Adrenal gland (tissue), 12 donors: Measurements from ENCODE around the gene PUS7. TPM values are rescaled to one million over a fixed set of nuclear protein-coding genes. Genes with fewer than 3 reads are reported as not detected.

ENCODE experiments used
- DNase-seq, 7 donors: peaks; one replicate each; pipeline ENCODE4 v3.0.0-alpha.2; 2019 to 2020
- H3K27ac ChIP-seq, 5 donors: fragments of 200-600 bp; sonication (generic) in 4 of 5; 1 replicate in 3 of 5; 2 replicates in 2 of 5; pipeline versions ENCODE4 v1.5.1 to v1.8.0; 2016 to 2020; ENCODE audit warnings: mild to moderate bottlenecking in 1 of 5
- H3K27me3 ChIP-seq: fragments of 200-600 bp; 2 replicates; pipeline ENCODE4 v1.8.0; 2021
- H3K36me3 ChIP-seq, 2 donors: fragments of 200-600 bp; replicated peaks in 1 of 2; 1 replicate in 1 of 2; 2 replicates in 1 of 2; pipeline versions ENCODE4 v1.5.1 to v1.8.0; 2018 to 2022
- H3K4me1 ChIP-seq, 2 donors: fragments of 200-600 bp; replicated peaks in 1 of 2; 1 replicate in 1 of 2; 2 replicates in 1 of 2; pipeline versions ENCODE4 v1.5.1 to v1.8.0; 2018 to 2021
- H3K4me3 ChIP-seq, 4 donors: fragments of 200-600 bp; sonication (generic) in 3 of 4; one replicate each; pipeline ENCODE4 v1.5.1; 2016 to 2018
- H3K9me3 ChIP-seq, 3 donors: fragments of 200-600 bp; sonication (generic) in 1 of 3; replicated peaks in 1 of 3; 1 replicate in 2 of 3; 2 replicates in 1 of 3; pipeline versions ENCODE4 v1.5.1 to v1.8.0; 2016 to 2021
- CTCF ChIP-seq, 6 experiments: fragments of 450-650 bp in 4 of 6; fragments of 200-600 bp in 2 of 6; sonication (generic) in 1 of 6; IDR thresholded peaks; 1 replicate in 5 of 6; 2 replicates in 1 of 6; pipeline versions ENCODE4 v1.5.1 to v1.8.0; 2016 to 2021; ENCODE audit warnings: antibody characterized with exemption in 6 of 6, mild to moderate bottlenecking in 2 of 6, moderate library complexity in 1 of 6
- POLR2A ChIP-seq, 2 donors: fragments of 450-650 bp; IDR thresholded peaks; one replicate each; pipeline ENCODE4 v1.6.1; 2017; ENCODE audit warnings: antibody characterized with exemption in 2 of 2, mild to moderate bottlenecking in 2 of 2, moderate library complexity in 1 of 2
- WGBS, 4 donors: extraction: QIAGEN DNeasy Blood & Tissue Kit in 2 of 4; methylation state at CpG; one replicate each; pipeline versions ENCODE4 v1.1.5 to v1.1.7; 2013 to 2017; 5-methylcytosine and 5-hydroxymethylcytosine counted together
- intact Hi-C, 2 donors: fragments of 100-400 bp; cut with DNase I; formaldehyde crosslinking; loops; one replicate each; pipeline versions ENCODE4 v1.14.1 to v1.15.0; 2022 to 2023
- polyA plus RNA-seq, 3 donors: library from polyadenylated mRNA; stranded (reverse); fragments of 200-250 nt in 2 of 3; fragments of 350-450 nt in 1 of 3; fragmentation: Illumina TruSeq in 1 of 3; extraction: RNeasy Lipid Tissue Mini Kit (QIAGEN cat#74804) in 1 of 3; gene quantifications; one replicate each; pipeline ENCODE4 v1.2.3, GENCODE V29; 2013 to 2014
- total RNA-seq, 9 donors: library from RNA; depleted of rRNA in 4 of 9; stranded (reverse); fragments of >200 nt in 4 of 9; fragments of 120-200 nt in 1 of 9; fragmentation: NEBNext Ultra II Directional in 1 of 9; extraction: Animal tissue kit (Norgen Biotek cat#: 25700) in 1 of 9; gene quantifications; one replicate each; pipeline versions ENCODE4 v1.1.0 to v1.2.4, GENCODE V29; 2013 to 2023
- donor health status: healthy with polysubstance abuse.
- donor health status: Bipolar disorder and iron deficiency.
- donor health status: DM: yes; HTN: yes; CAD: no.
- donor health status: DM: no; HTN: no; CAD: no.
- donor health status: DM: no; HTN: no; CAD: no.
- donor health status: DM: yes; HTN: yes; CAD: no.

Gene PUS7
- total and polyA plus RNA-seq, 12 donors, result 2.6 to 15.3 (median 6.0) TPM

GRCh38 chr7:105559926-105560325 is 37.9 kb upstream of the PUS7 start:
- H3K4me3 ChIP-seq, result no peak overlapping the region
- WGBS, 4 donors, result 88 to 100% (median 95%) methylated on average over 1 of the region's 1 CpG
- H3K27me3 ChIP-seq, result no peaks in the 10 kb centered on the region
- intact Hi-C loops, result no loop called here
- no peaks in the 10 kb centered on the region for H3K4me1 ChIP-seq
- TF ChIP-seq CTCF (IDR thresholded peaks at IDR 0.05) (no peak), POLR2A (IDR thresholded peaks at IDR 0.05) (no peak)
- H3K36me3 ChIP-seq, result peaks cover 0 to 65% of the 10 kb centered on the region in 2 donors
- DNase-seq, result no peak
- no peak overlapping the region for H3K27ac ChIP-seq
- no peaks in the 10 kb centered on the region for H3K9me3 ChIP-seq

DNA sequence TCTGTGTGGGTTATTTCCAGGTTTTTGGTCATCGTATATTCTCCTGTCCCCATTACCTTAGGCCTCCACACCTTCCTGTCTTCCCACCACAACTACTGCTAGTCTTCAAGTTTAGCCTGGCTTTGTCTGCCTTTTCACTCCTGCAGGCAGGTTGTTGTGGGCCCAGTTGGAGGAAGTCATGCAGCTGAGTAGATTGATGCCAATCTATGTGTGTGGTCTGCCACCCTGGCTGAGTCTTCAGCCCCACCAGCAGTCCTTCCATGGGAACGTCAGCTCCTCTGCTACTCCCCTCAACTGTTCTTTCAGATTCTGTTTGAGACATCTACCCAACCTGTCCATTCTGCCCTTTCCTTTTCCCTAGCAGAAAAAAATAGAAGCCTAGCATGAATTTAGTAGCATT is 16.3 kb upstream of the PUS7 start:
- TF ChIP-seq CTCF (IDR thresholded peaks at IDR 0.05), result no peak
- TF ChIP-seq POLR2A (IDR thresholded peaks at IDR 0.05), result no peak
- no peaks in the 10 kb centered on the region for H3K27me3 ChIP-seq
- no peak overlapping the region for H3K27ac ChIP-seq
- 62 to 85% (median 72%) methylated on average over 2 of the region's 2 CpGs for WGBS, 4 donors
- no peak overlapping the region for H3K4me3 ChIP-seq
- H3K4me1 ChIP-seq, result peaks cover 1 to 7% of the 10 kb centered on the region in 2 donors
- no peaks in the 10 kb centered on the region for H3K9me3 ChIP-seq
- peaks cover 0 to 69% of the 10 kb centered on the region in 2 donors for H3K36me3 ChIP-seq
- no peak for DNase-seq
- intact Hi-C loops, result no loop called here

DNA sequence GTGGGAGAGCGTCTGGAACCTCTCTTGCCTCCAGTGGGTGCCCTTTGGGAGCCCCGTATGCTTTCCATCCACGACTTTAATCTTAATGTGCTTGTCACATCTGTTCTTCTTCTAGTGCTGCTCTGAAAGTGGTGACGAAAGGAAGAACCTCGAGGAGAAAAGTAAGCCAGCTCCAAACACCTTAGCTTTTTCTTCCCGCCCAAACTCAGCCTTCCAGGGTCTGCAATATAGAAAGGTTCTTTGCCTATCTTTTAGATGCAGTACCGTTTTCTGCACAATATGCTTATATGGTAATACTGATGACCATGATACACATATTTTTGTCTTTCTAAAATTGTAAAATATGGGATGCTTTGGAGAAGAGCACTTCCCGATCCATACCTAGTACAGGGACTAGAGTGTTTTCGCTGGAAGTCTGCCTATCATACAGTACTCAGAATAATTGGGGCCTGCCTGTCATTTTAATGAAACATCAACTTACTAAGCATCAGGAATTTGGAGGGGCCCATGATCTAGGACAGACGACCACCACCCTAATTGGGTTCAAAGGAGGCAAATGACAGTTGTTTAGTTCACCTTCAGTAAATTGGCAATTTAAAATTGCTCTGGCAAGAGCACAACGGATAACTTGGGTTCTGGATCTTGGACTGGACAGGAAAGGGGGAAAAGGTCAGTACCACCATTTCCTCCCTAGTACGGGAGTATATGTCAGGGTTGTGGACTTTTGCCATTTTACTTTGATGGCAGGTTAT is 10.8 kb upstream of the PUS7 start:
- intact Hi-C loops, result no loop called here

GRCh38 chr7:105531792-105532671 is 10.0 kb upstream of the PUS7 start, which contains the start of gene RINT1:
TSS of gene RINT1 (plus strand) at chr7:105532201. CDS start at chr7:105532316, 115 bp downstream.
- peak; percentile 89 to 96 (median 92) for DNase-seq
- H3K27ac ChIP-seq, result peak within 1 kb of the TSS; percentile 26 to 86 (median 81)
- peak within 1 kb of the TSS; percentile 66 to 98 (median 93) for H3K4me3 ChIP-seq
- intact Hi-C loops, result no loop called here
- H3K36me3 ChIP-seq, result peaks cover 0 to 12% of the 10 kb centered on the region in 2 donors
- peak; percentile 33 to 56 (median 50) for TF ChIP-seq CTCF (IDR thresholded peaks at IDR 0.05)
- TF ChIP-seq POLR2A (IDR thresholded peaks at IDR 0.05), result peak; percentile 82 to 92
- WGBS, 4 donors, result 1 to 7% (median 2%) methylated on average over 15 to 42 of the region's 42 CpGs
- peaks cover 8 to 15% of the 10 kb centered on the region in 2 donors for H3K4me1 ChIP-seq
- no peaks in the 10 kb centered on the region for H3K9me3 ChIP-seq
- H3K27me3 ChIP-seq, result no peaks in the 10 kb centered on the region

More for the DNA sequence above, 10.8 kb upstream of the PUS7 start:
- Histone ChIP-seq H3K4me3 (peak overlapping the region; percentile 66 to 98 (median 93)), H3K27me3 (no peaks in the 10 kb centered on the region), H3K27ac (peak overlapping the region in 2 of 5 donors; percentile 79 to 86), H3K36me3 (peaks cover 0 to 21% of the 10 kb centered on the region in 2 donors), H3K4me1 (peaks cover 8 to 15% of the 10 kb centered on the region in 2 donors), H3K9me3 (no peaks in the 10 kb centered on the region)
- no peak for DNase-seq
- WGBS, 4 donors, result 32 to 43% (median 38%) methylated on average over 10 to 12 of the region's 12 CpGs
- no peak for TF ChIP-seq POLR2A (IDR thresholded peaks at IDR 0.05)
